Astrocyte (in vitro differentiated cells and primary cell): ENCODE data around the gene IGF2BP2.

ENCODE experiments used
- CTCF ChIP-seq: IDR thresholded peaks from 2 replicates; pipeline ENCODE4 v1.5.1; 2011; ENCODE audit warnings: low read depth, mild to moderate bottlenecking, inconsistent platforms, low read length, moderate library complexity; ENCODE audit not compliant: insufficient read depth
- EZH2 ChIP-seq: IDR thresholded peaks from 2 replicates; pipeline ENCODE4 v1.6.1; 2012; ENCODE audit warnings: mild to moderate bottlenecking, low read length, inconsistent platforms; ENCODE audit not compliant: insufficient read depth

DNA sequence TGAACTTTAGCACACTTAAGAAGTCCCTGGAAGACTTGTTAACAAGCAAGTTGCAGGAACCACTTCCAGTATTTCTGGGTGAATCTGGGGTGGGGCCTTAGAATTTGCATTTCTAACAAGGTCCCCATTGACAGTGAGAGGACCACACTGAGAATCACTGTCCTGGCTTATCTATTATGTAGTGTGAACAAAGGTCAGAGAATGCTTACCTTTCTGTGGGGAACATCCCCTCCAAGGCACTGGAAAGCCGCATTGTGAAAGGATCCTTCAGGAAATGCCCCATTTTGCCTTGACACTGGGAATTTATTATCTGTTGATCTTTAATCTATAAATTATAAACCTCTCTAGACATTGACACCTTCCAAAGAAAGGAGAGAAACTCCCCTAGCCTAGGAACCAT, 74.8 kb downstream of the IGF2BP2 start:
- no peak for TF ChIP-seq CTCF
- no peak for TF ChIP-seq EZH2
